OCI-LY3 (cell line): ENCODE results near the gene FHL2.

Experiments used
- H2AFZ ChIP-seq: fragments of 200-600, 300-600 bp; shearing (Covaris generic); 2 replicates; pipeline ENCODE4 v1.6.0; 2014; ENCODE audit warnings: antibody characterized with exemption, low read depth, low read length
- H3K27ac ChIP-seq: fragments of 200-600, 300-600 bp; sonication (generic); 2 replicates; pipeline ENCODE4 v1.5.1; 2014; ENCODE audit warnings: mild to moderate bottlenecking, low read length, moderate library complexity, mixed read lengths
- H3K27me3 ChIP-seq: fragments of 200-600, 300-600 bp; sonication (generic); 2 replicates; pipeline ENCODE4 v1.6.1; 2014; ENCODE audit warnings: low read depth, low read length, mixed read lengths
- H3K36me3 ChIP-seq: fragments of 200-600, 300-600 bp; sonication (generic); replicated peaks from 2 replicates; pipeline ENCODE3; 2014; ENCODE audit warnings: low read depth, low read length, mixed read lengths
- H3K4me1 ChIP-seq: fragments of 300-600, 200-600 bp; sonication (generic); 2 replicates; pipeline ENCODE4 v1.6.1; 2014; ENCODE audit warnings: low read length, mixed read lengths
- H3K4me2 ChIP-seq: fragments of 200-600, 300-600 bp; sonication (generic); 2 replicates; pipeline ENCODE4 v1.6.1; 2014; ENCODE audit warnings: low read length, mixed read lengths
- H3K4me3 ChIP-seq: fragments of 300-600, 200-600 bp; sonication (generic); 2 replicates; pipeline ENCODE4 v1.5.1; 2014; ENCODE audit warnings: antibody characterized with exemption, mild to moderate bottlenecking, low read length, moderate library complexity
- H3K79me2 ChIP-seq: fragments of 300-600, 200-600 bp; shearing (Covaris generic); 2 replicates; pipeline ENCODE4 v1.6.1; 2014; ENCODE audit warnings: mild to moderate bottlenecking, low read length, mixed read lengths
- H3K9ac ChIP-seq: fragments of 300-600, 200-600 bp; shearing (Covaris generic); 2 replicates; pipeline ENCODE4 v1.6.0; 2014; ENCODE audit warnings: mild to moderate bottlenecking, low read length, moderate library complexity
- H3K9me3 ChIP-seq: fragments of 200-600, 300-600 bp; shearing (Covaris generic); 2 replicates; pipeline ENCODE4 v1.6.1; 2014; ENCODE audit warnings: low read length, mixed read lengths; ENCODE audit not compliant: insufficient read depth
- H4K20me1 ChIP-seq: fragments of 200-600, 300-600 bp; sonication (generic); 2 replicates; pipeline ENCODE4 v1.6.1; 2016; ENCODE audit warnings: low read length, mixed read lengths; ENCODE audit not compliant: insufficient read depth
- CTCF ChIP-seq: fragments of 200-600, 300-600 bp; sonication (generic); IDR thresholded peaks from 2 replicates; pipeline ENCODE4 v1.5.1; 2014; ENCODE audit warnings: antibody characterized with exemption, low read length, low read depth
- EZH2phosphoT487 ChIP-seq: fragments of 200-600 bp; shearing (Covaris generic); IDR thresholded peaks from 2 replicates; pipeline ENCODE4 v1.6.1; 2018; ENCODE audit warnings: antibody characterized with exemption, mixed run types, low read depth

The FHL2 gene

GRCh38 chr2:105384216-105384615, 14.6 kb downstream of the FHL2 start:
- Histone ChIP-seq H3K36me3 (no peaks in the 10 kb centered on the region), H2AFZ (no peak overlapping the region), H3K9ac (no peak overlapping the region), H3K27ac (no peak overlapping the region), H3K9me3 (no peaks in the 10 kb centered on the region), H3K4me3 (no peak overlapping the region), H3K79me2 (no peaks in the 10 kb centered on the region), H4K20me1 (no peaks in the 10 kb centered on the region), H3K27me3 (no peaks in the 10 kb centered on the region), H3K4me1 (peaks cover 8% of the 10 kb centered on the region), H3K4me2 (no peak overlapping the region)
- TF ChIP-seq EZH2phosphoT487 (no peak), CTCF (peak; percentile 6; the same call in 1 of the 2 replicates)

- H3K36me3 ChIP-seq, result no peaks in the 10 kb centered on the region
- no peak overlapping the region for H3K27ac ChIP-seq
- H3K79me2 ChIP-seq, result no peaks in the 10 kb centered on the region
- H3K9me3 ChIP-seq, result no peaks in the 10 kb centered on the region
- H3K4me1 ChIP-seq, result peaks cover 8% of the 10 kb centered on the region
- no peaks in the 10 kb centered on the region for H4K20me1 ChIP-seq
- no peak overlapping the region for H3K4me3 ChIP-seq
- no peak overlapping the region for H2AFZ ChIP-seq
- H3K9ac ChIP-seq, result no peak overlapping the region
- H3K27me3 ChIP-seq, result no peaks in the 10 kb centered on the region
- no peak overlapping the region for H3K4me2 ChIP-seq
- no peak for TF ChIP-seq CTCF
- TF ChIP-seq EZH2phosphoT487, result no peak
Observed at GRCh38 chr2:105383432-105384166, 15.3 kb downstream of the FHL2 start.

DNA sequence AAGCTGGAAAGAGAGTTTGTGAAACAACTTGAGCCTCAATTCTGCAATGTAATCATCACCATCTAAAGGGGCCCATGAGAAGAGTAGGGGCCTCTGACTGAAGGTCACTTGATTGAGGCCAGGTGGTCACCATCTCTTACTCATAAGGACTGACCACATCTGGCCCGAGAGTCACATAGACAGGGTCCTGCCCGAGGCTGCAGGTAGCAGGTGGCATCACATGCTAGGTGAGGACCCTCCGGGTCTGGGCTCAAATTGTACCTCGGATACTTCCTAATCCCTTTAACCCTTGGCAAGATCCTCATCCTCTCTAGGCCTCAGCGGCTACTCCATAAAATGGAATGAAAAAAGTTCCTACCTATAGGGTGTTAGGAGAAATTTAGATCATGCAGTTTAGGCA, 16.7 kb downstream of the FHL2 start:
- no peak overlapping the region for H3K4me2 ChIP-seq
- H3K4me1 ChIP-seq, result peaks cover 8% of the 10 kb centered on the region
- TF ChIP-seq CTCF (no peak), EZH2phosphoT487 (no peak)
- H3K4me3 ChIP-seq, result no peak overlapping the region
- H3K27me3 ChIP-seq, result no peaks in the 10 kb centered on the region
- no peaks in the 10 kb centered on the region for H3K9me3 ChIP-seq
- no peak overlapping the region for H3K27ac ChIP-seq
- no peak overlapping the region for H3K9ac ChIP-seq
- H4K20me1 ChIP-seq, result no peaks in the 10 kb centered on the region
- no peaks in the 10 kb centered on the region for H3K79me2 ChIP-seq
- no peak overlapping the region for H2AFZ ChIP-seq
- H3K36me3 ChIP-seq, result no peaks in the 10 kb centered on the region

GRCh38 chr2:105381101-105381668, 17.7 kb downstream of the FHL2 start:
- Histone ChIP-seq H3K79me2 (no peaks in the 10 kb centered on the region), H4K20me1 (no peaks in the 10 kb centered on the region), H3K27me3 (peaks cover 5% of the 10 kb centered on the region; the same call in 1 of the 2 replicates), H2AFZ (no peak overlapping the region), H3K36me3 (no peaks in the 10 kb centered on the region), H3K4me1 (peaks cover 8% of the 10 kb centered on the region), H3K4me3 (no peak overlapping the region), H3K9ac (no peak overlapping the region), H3K4me2 (no peak overlapping the region), H3K27ac (no peak overlapping the region), H3K9me3 (no peaks in the 10 kb centered on the region)
- no peak for TF ChIP-seq CTCF
- no peak for TF ChIP-seq EZH2phosphoT487
